SU-DHL-6 (cell line): ENCODE measurements around the gene MAPKAPK5.

Experiments used
- EZH2phosphoT487 ChIP-seq: fragments of 200-600 bp; sonication (generic), shearing (Covaris generic); conservative IDR thresholded peaks from 2 replicates; pipeline ENCODE4 v1.6.1; 2018; ENCODE audit warnings: mild to moderate bottlenecking, antibody characterized with exemption, low read length, moderate library complexity, mixed read lengths
- TF ChIP-seq, protein P1 (sequence below): fragments of 200-600 bp; sonication (generic); IDR thresholded peaks from one replicate; pipeline ENCODE4 v1.5.1; 2017; ENCODE audit warnings: antibody characterized with exemption, mild to moderate bottlenecking, low read length, moderate library complexity; ENCODE audit not compliant: insufficient read depth, poor library complexity, severe bottlenecking

DNA sequence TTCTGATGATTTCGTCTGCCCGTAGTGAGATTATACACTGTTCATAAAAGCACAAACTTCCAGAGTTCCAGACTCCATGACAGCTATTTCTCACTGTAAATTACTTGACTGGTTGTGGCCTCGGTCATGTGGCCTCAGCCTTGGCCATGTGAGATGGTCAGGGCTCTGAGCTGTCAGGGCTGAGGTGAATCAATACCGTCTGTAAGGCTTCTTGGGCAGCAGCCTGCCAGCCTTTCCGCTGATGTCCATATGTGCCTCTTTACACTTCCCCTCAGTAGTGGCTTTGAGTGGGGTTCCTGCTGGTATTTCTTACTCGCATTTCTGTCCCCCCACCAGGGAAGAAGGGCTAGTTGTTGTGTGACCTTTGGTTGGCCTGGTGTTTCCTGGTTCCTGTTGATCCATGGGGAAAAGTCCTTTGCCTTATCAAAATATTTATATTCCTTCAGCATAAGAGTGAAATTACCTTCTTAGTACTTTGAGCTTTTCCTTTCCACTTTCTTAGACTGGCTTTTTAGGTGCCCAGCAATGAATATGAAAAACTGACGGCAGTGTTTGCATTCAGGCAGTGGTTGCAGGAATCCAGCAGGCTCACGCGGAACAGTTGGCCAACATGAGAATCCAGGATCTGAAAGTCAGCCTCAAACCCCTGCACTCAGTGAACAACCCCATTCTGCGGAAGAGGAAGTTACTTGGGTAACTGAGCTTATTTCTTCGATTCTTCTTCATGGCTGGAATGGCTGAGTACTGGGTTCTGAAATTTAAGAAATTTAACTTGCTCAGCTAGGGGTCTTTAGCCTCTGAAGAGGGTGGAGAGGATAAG is 46.1 kb downstream of the MAPKAPK5 start:
- TF ChIP-seq, protein P1, sequence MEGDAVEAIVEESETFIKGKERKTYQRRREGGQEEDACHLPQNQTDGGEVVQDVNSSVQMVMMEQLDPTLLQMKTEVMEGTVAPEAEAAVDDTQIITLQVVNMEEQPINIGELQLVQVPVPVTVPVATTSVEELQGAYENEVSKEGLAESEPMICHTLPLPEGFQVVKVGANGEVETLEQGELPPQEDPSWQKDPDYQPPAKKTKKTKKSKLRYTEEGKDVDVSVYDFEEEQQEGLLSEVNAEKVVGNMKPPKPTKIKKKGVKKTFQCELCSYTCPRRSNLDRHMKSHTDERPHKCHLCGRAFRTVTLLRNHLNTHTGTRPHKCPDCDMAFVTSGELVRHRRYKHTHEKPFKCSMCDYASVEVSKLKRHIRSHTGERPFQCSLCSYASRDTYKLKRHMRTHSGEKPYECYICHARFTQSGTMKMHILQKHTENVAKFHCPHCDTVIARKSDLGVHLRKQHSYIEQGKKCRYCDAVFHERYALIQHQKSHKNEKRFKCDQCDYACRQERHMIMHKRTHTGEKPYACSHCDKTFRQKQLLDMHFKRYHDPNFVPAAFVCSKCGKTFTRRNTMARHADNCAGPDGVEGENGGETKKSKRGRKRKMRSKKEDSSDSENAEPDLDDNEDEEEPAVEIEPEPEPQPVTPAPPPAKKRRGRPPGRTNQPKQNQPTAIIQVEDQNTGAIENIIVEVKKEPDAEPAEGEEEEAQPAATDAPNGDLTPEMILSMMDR, result no peak
- no peak for TF ChIP-seq EZH2phosphoT487
